ENCODE measurements around the gene KRTAP12-3. TPM values are rescaled to one million over a fixed set of nuclear protein-coding genes. Genes with fewer than 3 reads are reported as not detected.

The KRTAP12-3 gene
- total and polyA plus RNA-seq, 10 of the 15 experiments (the other 5 are each of a cell fraction or from before 2014, with no cell fraction given): not detected

- Histone ChIP-seq H3K9me3 (replicated peaks; ENCODE audit: control insufficient read depth, insufficient read depth, low read length) (peaks cover 2% of the 10 kb centered on the region; the same call in 1 of the 3 replicates), H3K4me1 (ENCODE audit: control insufficient read depth, insufficient read depth, low read length) (no peaks in the 10 kb centered on the region), H3K4me3 (no peak overlapping the region), H3K4me2 (ENCODE audit: control insufficient read depth, insufficient read depth) (no peak overlapping the region), H4K20me1 (ENCODE audit: control insufficient read depth, insufficient read depth) (no peaks in the 10 kb centered on the region), H3K79me2 (ENCODE audit: control insufficient read depth, insufficient read depth, low read length) (no peaks in the 10 kb centered on the region), H3K27me3 (replicated peaks in 1 of 2; ENCODE audit: control insufficient read depth in 2 of 2, insufficient read depth in 2 of 2, low read length in 1 of 2) (no peaks in the 10 kb centered on the region), H3K9ac (ENCODE audit: control insufficient read depth, insufficient read depth, low read length) (no peak overlapping the region), H2AFZ (ENCODE audit: control insufficient read depth, low read depth, low read length) (no peak overlapping the region), H3K27ac (ENCODE audit: control insufficient read depth, insufficient read depth) (no peak overlapping the region), H3K36me3 (ENCODE audit: control insufficient read depth in 2 of 2, insufficient read depth in 2 of 2, low read length in 1 of 2) (no peaks in the 10 kb centered on the region)
- intact Hi-C loops (cut with micrococcal nuclease; ENCODE audit: unreplicated experiment): no loop called here
- SMC1A ChIA-PET (ENCODE audit: uncharacterized antibody, unreplicated experiment): no interaction called here
- ATAC-seq (no peak), DNase-seq (ENCODE audit: low read depth, low spot score) (no peak), FAIRE-seq (no peak)
- CTCF ChIA-PET: no interaction called here
- TF ChIP-seq ZBTB33 (IDR thresholded peaks at IDR 0.05) (no peak), ZBED1 (IDR thresholded peaks at IDR 0.05; ENCODE audit: borderline replicate concordance) (no peak), ESRRA (IDR thresholded peaks at IDR 0.05; ENCODE audit: low read length) (no peak)
- RAD21 ChIA-PET (ENCODE audit: unreplicated experiment): no interaction called here
- POLR2A ChIA-PET: no interaction called here
- in situ Hi-C loops (cut with MboI): no loop called here
- no TSS peak for BruUV-seq (replicated peaks)
- 40% methylated on average over 13 of the region's 13 CpGs for WGBS (ENCODE audit: insufficient coverage, insufficient replicate concordance, low lambda C conversion rate, missing lambda C conversion rate)
These were observed 45.0 kb upstream of the KRTAP12-3 start for GRCh38 chr21:44612669-44613229.

GRCh38 chr21:44613386-44614155 lies 44.2 kb upstream of the KRTAP12-3 start:
- POLR2A ChIA-PET: no interaction called here
- CTCF ChIA-PET: no interaction called here
- Histone ChIP-seq H3K9me3 (replicated peaks; ENCODE audit: control insufficient read depth, insufficient read depth, low read length) (peaks cover 2% of the 10 kb centered on the region; the same call in 1 of the 3 replicates), H3K27ac (ENCODE audit: control insufficient read depth, insufficient read depth) (no peak overlapping the region), H3K79me2 (ENCODE audit: control insufficient read depth, insufficient read depth, low read length) (no peaks in the 10 kb centered on the region), H3K4me2 (ENCODE audit: control insufficient read depth, insufficient read depth) (no peak overlapping the region), H3K4me1 (ENCODE audit: control insufficient read depth, insufficient read depth, low read length) (no peaks in the 10 kb centered on the region), H3K36me3 (ENCODE audit: control insufficient read depth in 2 of 2, insufficient read depth in 2 of 2, low read length in 1 of 2) (no peaks in the 10 kb centered on the region), H2AFZ (ENCODE audit: control insufficient read depth, low read depth, low read length) (no peak overlapping the region), H3K9ac (ENCODE audit: control insufficient read depth, insufficient read depth, low read length) (no peak overlapping the region), H4K20me1 (ENCODE audit: control insufficient read depth, insufficient read depth) (no peaks in the 10 kb centered on the region), H3K27me3 (replicated peaks in 1 of 2; ENCODE audit: control insufficient read depth in 2 of 2, insufficient read depth in 2 of 2, low read length in 1 of 2) (no peaks in the 10 kb centered on the region), H3K4me3 (no peak overlapping the region)
- FAIRE-seq: no peak
- BruUV-seq (replicated peaks): no TSS peak
- no peak for DNase-seq (ENCODE audit: low read depth, low spot score)
- WGBS (ENCODE audit: insufficient coverage, insufficient replicate concordance, low lambda C conversion rate, missing lambda C conversion rate): 64% methylated on average over 23 of the region's 26 CpGs
- intact Hi-C loops (cut with micrococcal nuclease; ENCODE audit: unreplicated experiment) (no loop called here), in situ Hi-C loops (cut with MboI) (no loop called here)
- ATAC-seq: no peak
- RAD21 ChIA-PET (ENCODE audit: unreplicated experiment): no interaction called here
- SMC1A ChIA-PET (ENCODE audit: uncharacterized antibody, unreplicated experiment): no interaction called here
- no peak for TF ChIP-seq SIN3A (IDR thresholded peaks at IDR 0.05; ENCODE audit: low read depth, low read length)
- no peak for TF ChIP-seq FOS (IDR thresholded peaks at IDR 0.05; ENCODE audit: borderline replicate concordance, extremely low read depth, insufficient read length)
- no peak for TF ChIP-seq MTA2 (IDR thresholded peaks at IDR 0.05; ENCODE audit: low read depth)
- no peak for TF ChIP-seq POLR2AphosphoS5 (IDR thresholded peaks at IDR 0.05; ENCODE audit: low read length)
- TF ChIP-seq RFX5 (IDR thresholded peaks at IDR 0.05; ENCODE audit: low read depth, low read length): no peak
- no peak for TF ChIP-seq DPF2 (IDR thresholded peaks at IDR 0.05)
- TF ChIP-seq E2F8 (IDR thresholded peaks at IDR 0.05; ENCODE audit: low read depth, partially characterized antibody): no peak
- TF ChIP-seq IRF4 (IDR thresholded peaks at IDR 0.05; ENCODE audit: low read depth, low read length): no peak
- no peak for TF ChIP-seq NR2F1 (conservative IDR thresholded peaks at IDR 0.05)
- TF ChIP-seq RUNX3 (IDR thresholded peaks at IDR 0.05; ENCODE audit: low read length): no peak
